ENCODE results near the gene ST3GAL4.

GRCh38 chr11:126366064-126366822, 10.8 kb downstream of the ST3GAL4 start:
- TF ChIP-seq, protein P1, sequence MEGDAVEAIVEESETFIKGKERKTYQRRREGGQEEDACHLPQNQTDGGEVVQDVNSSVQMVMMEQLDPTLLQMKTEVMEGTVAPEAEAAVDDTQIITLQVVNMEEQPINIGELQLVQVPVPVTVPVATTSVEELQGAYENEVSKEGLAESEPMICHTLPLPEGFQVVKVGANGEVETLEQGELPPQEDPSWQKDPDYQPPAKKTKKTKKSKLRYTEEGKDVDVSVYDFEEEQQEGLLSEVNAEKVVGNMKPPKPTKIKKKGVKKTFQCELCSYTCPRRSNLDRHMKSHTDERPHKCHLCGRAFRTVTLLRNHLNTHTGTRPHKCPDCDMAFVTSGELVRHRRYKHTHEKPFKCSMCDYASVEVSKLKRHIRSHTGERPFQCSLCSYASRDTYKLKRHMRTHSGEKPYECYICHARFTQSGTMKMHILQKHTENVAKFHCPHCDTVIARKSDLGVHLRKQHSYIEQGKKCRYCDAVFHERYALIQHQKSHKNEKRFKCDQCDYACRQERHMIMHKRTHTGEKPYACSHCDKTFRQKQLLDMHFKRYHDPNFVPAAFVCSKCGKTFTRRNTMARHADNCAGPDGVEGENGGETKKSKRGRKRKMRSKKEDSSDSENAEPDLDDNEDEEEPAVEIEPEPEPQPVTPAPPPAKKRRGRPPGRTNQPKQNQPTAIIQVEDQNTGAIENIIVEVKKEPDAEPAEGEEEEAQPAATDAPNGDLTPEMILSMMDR (IDR thresholded peaks at IDR 0.05), result no peak
- TF ChIP-seq POLR2A (IDR thresholded peaks at IDR 0.05; ENCODE audit: low read depth), result no peak
